Epidermal melanocyte (primary cell): ENCODE data around the gene EIF4A2.
"Not testable (repeated sequence)": the region's sequence is repeated elsewhere in the genome, so short reads cannot be mapped to it uniquely, and the experiment has no call there.

Source experiments
- DNase-seq: peaks from one replicate; pipeline ENCODE4 v3.0.0; 2011; ENCODE audit warnings: low spot score; ENCODE audit not compliant: insufficient read length

The EIF4A2 gene

GRCh38 chr3:186784820-186785494 lies 1.6 kb downstream of the EIF4A2 start:
- DNase-seq, result no peak

- DNase-seq, result no peak
Measured at GRCh38 chr3:186785495-186786018, 2.2 kb downstream of the EIF4A2 start.

GRCh38 chr3:186786922-186787321 lies 3.5 kb downstream of the EIF4A2 start:
- no peak for DNase-seq

GRCh38 chr3:186787642-186788481 lies 4.5 kb downstream of the EIF4A2 start:
- DNase-seq, result no peak

GRCh38 chr3:186788482-186789370 lies 5.3 kb downstream of the EIF4A2 start:
- DNase-seq, result no peak

- DNase-seq, result no peak
Measured at GRCh38 chr3:186789554-186790260, 6.3 kb downstream of the EIF4A2 start.

GRCh38 chr3:186790261-186790981 lies 7.0 kb downstream of the EIF4A2 start:
- DNase-seq, result no peak

GRCh38 chr3:186798239-186798874 lies 15.0 kb downstream of the EIF4A2 start:
- no peak for DNase-seq

- no peak for DNase-seq
Measured at GRCh38 chr3:186800285-186800684, 16.9 kb downstream of the EIF4A2 start.

- no peak for DNase-seq
Measured at GRCh38 chr3:186802701-186803100, 19.3 kb downstream of the EIF4A2 start.

- DNase-seq, result not testable (repeated sequence)
Measured at GRCh38 chr3:186803447-186803846, 20.1 kb downstream of the EIF4A2 start.

GRCh38 chr3:186806089-186807055 lies 23.0 kb downstream of the EIF4A2 start, which contains the start of gene RFC4:
TSS of gene RFC4 (minus strand) at chr3:186806482. CDS start at chr3:186804713, 1,769 bp downstream.
- DNase-seq, result peak; percentile 66

GRCh38 chr3:186807231-186807630 lies 23.9 kb downstream of the EIF4A2 start:
- DNase-seq, result no peak

GRCh38 chr3:186810336-186810996 lies 27.1 kb downstream of the EIF4A2 start:
- DNase-seq, result no peak

- not testable (repeated sequence) for DNase-seq
Measured at GRCh38 chr3:186811313-186811712, 27.9 kb downstream of the EIF4A2 start.

GRCh38 chr3:186814100-186814499 lies 30.7 kb downstream of the EIF4A2 start:
- DNase-seq, result no peak

GRCh38 chr3:186815435-186815834 lies 32.1 kb downstream of the EIF4A2 start:
- no peak for DNase-seq

- DNase-seq, result no peak
Measured at GRCh38 chr3:186818516-186818915, 35.1 kb downstream of the EIF4A2 start.
